A549 (cell line): ENCODE data around the gene ZSCAN30.
"Not testable (repeated sequence)": the region's sequence is repeated elsewhere in the genome, so short reads cannot be mapped to it uniquely, and the experiment has no call there.

Experiments used
- CEBPB ChIP-seq, 2 experiments: fragments of >200 bp in 1 of 2; sonication (Bioruptor Twin) in 1 of 2; formaldehyde crosslinking in 1 of 2; IDR thresholded peaks; 2 replicates each; pipeline ENCODE4 v1.6.1; 2012 to 2016
- CHD2 ChIP-seq: fragments of 150-350 bp; IDR thresholded peaks from 2 replicates; pipeline ENCODE4 v1.6.1; 2014; ENCODE audit warnings: low read length; ENCODE audit not compliant: partially characterized antibody
- CTCF ChIP-seq: fragments of >200 bp; sonication (Bioruptor Twin); formaldehyde crosslinking; IDR thresholded peaks from 3 replicates; pipeline ENCODE4 v1.5.1; 2016
- ELK1 ChIP-seq: fragments of 150-350 bp; IDR thresholded peaks from 2 replicates; pipeline ENCODE4 v1.6.1; 2014; ENCODE audit warnings: low read depth, mild to moderate bottlenecking, low read length
- HDAC2 ChIP-seq: fragments of 200-600 bp; sonication (generic); IDR thresholded peaks from 2 replicates; pipeline ENCODE4 v1.6.1; 2016
- MAX ChIP-seq: IDR thresholded peaks from 2 replicates; pipeline ENCODE4 v1.6.1; 2012
- NPAS2 ChIP-seq: fragments of 250-450 bp; sonication (Bioruptor Pico); IDR thresholded peaks from 2 replicates; pipeline ENCODE4 v1.8.0; 2022; ENCODE audit warnings: mild to moderate bottlenecking, moderate library complexity, borderline replicate concordance
- NR3C1 ChIP-seq: fragments of >200 bp; sonication (Bioruptor Twin); formaldehyde crosslinking; IDR thresholded peaks from 3 replicates; pipeline ENCODE4 v1.6.1; 2017
- RCOR1 ChIP-seq: fragments of 150-350 bp; IDR thresholded peaks from 2 replicates; pipeline ENCODE4 v1.6.1; 2014; ENCODE audit warnings: antibody characterized with exemption, low read length, low read depth
- TF ChIP-seq, protein P1 (sequence below): fragments of 450-650 bp; IDR thresholded peaks from 2 replicates; pipeline ENCODE4 v1.6.1; 2014; ENCODE audit warnings: antibody characterized with exemption

DNA sequence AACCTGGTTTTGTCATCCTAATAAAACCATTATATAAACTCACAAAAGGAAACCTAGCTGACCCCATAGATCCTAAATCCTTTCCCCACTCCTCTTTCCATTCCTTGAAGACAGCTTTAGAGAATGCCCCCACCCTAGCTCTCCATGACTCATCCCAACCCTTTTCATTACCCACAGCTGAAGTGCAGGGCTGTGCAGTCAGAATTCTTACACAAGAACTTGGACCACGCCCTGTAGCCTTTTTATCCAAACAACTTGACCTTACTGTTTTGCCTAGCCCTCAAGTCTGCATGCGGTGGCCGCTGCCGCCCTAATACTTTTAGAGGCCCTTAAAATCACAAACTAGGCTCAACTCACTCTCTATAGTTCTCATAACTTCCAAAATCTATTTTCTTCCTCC is 70.7 kb downstream of the ZSCAN30 start:
- TF ChIP-seq NPAS2 (CRISPR knock-in tag); CTCF; NR3C1; CEBPB (IDR thresholded peaks at IDR 0.05); ELK1; CHD2; HDAC2; MAX; RCOR1: not testable (repeated sequence)
- TF ChIP-seq, protein P1, sequence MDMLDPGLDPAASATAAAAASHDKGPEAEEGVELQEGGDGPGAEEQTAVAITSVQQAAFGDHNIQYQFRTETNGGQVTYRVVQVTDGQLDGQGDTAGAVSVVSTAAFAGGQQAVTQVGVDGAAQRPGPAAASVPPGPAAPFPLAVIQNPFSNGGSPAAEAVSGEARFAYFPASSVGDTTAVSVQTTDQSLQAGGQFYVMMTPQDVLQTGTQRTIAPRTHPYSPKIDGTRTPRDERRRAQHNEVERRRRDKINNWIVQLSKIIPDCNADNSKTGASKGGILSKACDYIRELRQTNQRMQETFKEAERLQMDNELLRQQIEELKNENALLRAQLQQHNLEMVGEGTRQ, result not testable (repeated sequence)
